Measurements from ENCODE around the gene SLC28A1. TPM values are rescaled to one million over a fixed set of nuclear protein-coding genes. Genes with fewer than 3 reads are reported as not detected.

Gene SLC28A1
- polyA plus RNA-seq, 1 of the 3 experiments (the other 2 are of a cell fraction): not detected

DNA sequence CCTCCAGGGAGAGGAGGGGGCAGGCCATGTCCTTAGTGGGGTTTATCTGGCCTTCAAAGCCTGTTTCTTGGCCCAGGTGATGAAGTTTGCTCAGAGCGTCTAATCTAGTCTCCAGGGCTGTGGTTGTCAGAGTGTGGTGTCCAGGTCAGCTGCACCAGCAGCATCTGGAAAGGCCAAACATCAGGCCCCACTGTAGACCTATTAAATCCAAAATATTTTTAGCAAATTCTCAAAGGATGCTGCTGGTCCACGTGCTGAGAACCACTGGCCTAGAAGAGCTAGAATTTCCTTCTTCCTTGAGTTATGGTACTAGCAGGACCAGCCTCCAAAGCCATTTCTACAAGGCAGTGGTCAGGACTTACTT, 28.9 kb downstream of the SLC28A1 start:
- Histone ChIP-seq H3K27ac (ENCODE audit: low read depth in 2 of 2, low read length in 1 of 2) (peak overlapping the region; percentile 75 to 95; a peak in 3 of 4 replicates), H3K9me3 (no peaks in the 10 kb centered on the region), H3K4me3 (ENCODE audit: low read depth in 2 of 2, low read length in 1 of 2) (no peak overlapping the region), H3K9ac (no peak overlapping the region), H3K9me2 (no peaks in the 10 kb centered on the region), H3K4me2 (peak overlapping the region; percentile 35; the same call in 1 of the 2 replicates), H3K4me1 (ENCODE audit: control insufficient read depth in 1 of 2, insufficient read depth in 2 of 2, low read depth in 1 of 2, low read length in 1 of 2) (peaks cover 38 to 46% of the 10 kb centered on the region in 2 experiments; a peak in 3 of 4 replicates), H4K20me1 (ENCODE audit: insufficient read depth) (no peaks in the 10 kb centered on the region), H3K79me2 (ENCODE audit: insufficient read depth) (no peaks in the 10 kb centered on the region), H3K36me3 (replicated peaks in 1 of 2; ENCODE audit: control insufficient read depth in 1 of 2, insufficient read depth in 2 of 2, low read length in 1 of 2) (no peaks in the 10 kb centered on the region), H2AFZ (ENCODE audit: low read depth) (no peak overlapping the region), H3F3A (replicated peaks; ENCODE audit: insufficient read depth) (peaks cover 22% of the 10 kb centered on the region), H3K27me3 (ENCODE audit: insufficient read depth) (no peaks in the 10 kb centered on the region)
- DNase-seq: no peak
- ChIA-PET CTCF (interaction anchor here (0.8 to 2.7 kb wide), 2 partner anchors 15 to 27 kb away, joined by 3 to 17 read pairs; no protein-coding TSS in a partner anchor), POLR2A (no interaction called here)
- 94% methylated on average over 2 of the region's 2 CpGs for WGBS (ENCODE audit: low lambda C conversion rate)
- TF ChIP-seq RAD21 (IDR thresholded peaks at IDR 0.05; ENCODE audit: low read length) (no peak), FOSL2 (IDR thresholded peaks at IDR 0.05; ENCODE audit: borderline replicate concordance, low read depth) (no peak)

DNA sequence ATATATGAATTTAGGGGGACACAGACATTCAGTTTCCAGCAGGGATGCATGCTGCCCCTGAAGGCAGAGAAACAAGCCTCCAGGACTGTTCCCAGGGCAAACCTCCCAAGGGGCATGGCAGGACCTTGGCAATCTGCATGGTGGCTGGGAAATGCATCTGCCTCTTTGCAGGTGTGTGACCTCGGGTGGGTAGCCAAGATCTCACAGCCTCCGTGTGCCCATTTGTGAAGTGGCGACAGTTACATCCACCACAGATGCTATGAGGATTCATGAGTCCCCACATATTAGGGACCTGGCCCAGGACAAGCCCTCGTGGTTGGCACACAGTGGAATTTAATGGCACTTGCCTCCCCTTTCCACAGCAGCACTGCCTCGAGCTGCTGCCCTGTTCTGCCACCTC, 29.9 kb downstream of the SLC28A1 start:
- ChIA-PET POLR2A (interaction anchor here (0.7 to 1.7 kb wide), 5 partner anchors 12 to 344 kb away, joined by 3 to 11 read pairs (median 3); partner anchors contain the start of gene SEC11A), CTCF (interaction anchor here (0.5 to 2.7 kb wide), 3 partner anchors 14 to 344 kb away, joined by 3 to 17 read pairs (median 4); no protein-coding TSS in a partner anchor)
- H3K4me1 ChIP-seq (ENCODE audit: control insufficient read depth in 1 of 2, insufficient read depth in 2 of 2, low read depth in 1 of 2, low read length in 1 of 2): peaks cover 38 to 46% of the 10 kb centered on the region in 2 experiments; a peak in 3 of 4 replicates
- H3K36me3 ChIP-seq (replicated peaks in 1 of 2; ENCODE audit: control insufficient read depth in 1 of 2, insufficient read depth in 2 of 2, low read length in 1 of 2): no peaks in the 10 kb centered on the region
- H3K27me3 ChIP-seq (ENCODE audit: insufficient read depth): no peaks in the 10 kb centered on the region
- TF ChIP-seq TAF1 (IDR thresholded peaks at IDR 0.05; ENCODE audit: borderline replicate concordance, low read depth, low read length) (no peak), YY1 (IDR thresholded peaks at IDR 0.05; ENCODE audit: low read depth) (no peak), EZH2phosphoT487 (IDR thresholded peaks at IDR 0.05; ENCODE audit: borderline replicate concordance, low read depth) (no peak), FOXM1 (IDR thresholded peaks at IDR 0.05; ENCODE audit: low read depth) (no peak), FOSL2 (IDR thresholded peaks at IDR 0.05; ENCODE audit: borderline replicate concordance, low read depth) (no peak), EP300 (IDR thresholded peaks at IDR 0.05; ENCODE audit: borderline replicate concordance in 1 of 2, low read depth in 1 of 2, low read length in 1 of 2) (no peak), NRF1 (IDR thresholded peaks at IDR 0.05; ENCODE audit: low read depth, low read length) (no peak), ELF1 (IDR thresholded peaks at IDR 0.05) (no peak), MEF2A (IDR thresholded peaks at IDR 0.05; ENCODE audit: borderline replicate concordance, low read depth) (no peak), RAD21 (IDR thresholded peaks at IDR 0.05; ENCODE audit: low read length) (no peak), SIN3A (IDR thresholded peaks at IDR 0.05; ENCODE audit: borderline replicate concordance, low read depth, low read length) (no peak)
- TF ChIP-seq, protein P1, sequence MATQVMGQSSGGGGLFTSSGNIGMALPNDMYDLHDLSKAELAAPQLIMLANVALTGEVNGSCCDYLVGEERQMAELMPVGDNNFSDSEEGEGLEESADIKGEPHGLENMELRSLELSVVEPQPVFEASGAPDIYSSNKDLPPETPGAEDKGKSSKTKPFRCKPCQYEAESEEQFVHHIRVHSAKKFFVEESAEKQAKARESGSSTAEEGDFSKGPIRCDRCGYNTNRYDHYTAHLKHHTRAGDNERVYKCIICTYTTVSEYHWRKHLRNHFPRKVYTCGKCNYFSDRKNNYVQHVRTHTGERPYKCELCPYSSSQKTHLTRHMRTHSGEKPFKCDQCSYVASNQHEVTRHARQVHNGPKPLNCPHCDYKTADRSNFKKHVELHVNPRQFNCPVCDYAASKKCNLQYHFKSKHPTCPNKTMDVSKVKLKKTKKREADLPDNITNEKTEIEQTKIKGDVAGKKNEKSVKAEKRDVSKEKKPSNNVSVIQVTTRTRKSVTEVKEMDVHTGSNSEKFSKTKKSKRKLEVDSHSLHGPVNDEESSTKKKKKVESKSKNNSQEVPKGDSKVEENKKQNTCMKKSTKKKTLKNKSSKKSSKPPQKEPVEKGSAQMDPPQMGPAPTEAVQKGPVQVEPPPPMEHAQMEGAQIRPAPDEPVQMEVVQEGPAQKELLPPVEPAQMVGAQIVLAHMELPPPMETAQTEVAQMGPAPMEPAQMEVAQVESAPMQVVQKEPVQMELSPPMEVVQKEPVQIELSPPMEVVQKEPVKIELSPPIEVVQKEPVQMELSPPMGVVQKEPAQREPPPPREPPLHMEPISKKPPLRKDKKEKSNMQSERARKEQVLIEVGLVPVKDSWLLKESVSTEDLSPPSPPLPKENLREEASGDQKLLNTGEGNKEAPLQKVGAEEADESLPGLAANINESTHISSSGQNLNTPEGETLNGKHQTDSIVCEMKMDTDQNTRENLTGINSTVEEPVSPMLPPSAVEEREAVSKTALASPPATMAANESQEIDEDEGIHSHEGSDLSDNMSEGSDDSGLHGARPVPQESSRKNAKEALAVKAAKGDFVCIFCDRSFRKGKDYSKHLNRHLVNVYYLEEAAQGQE (IDR thresholded peaks at IDR 0.05; ENCODE audit: low read depth, low read length): no peak
- no peaks in the 10 kb centered on the region for H4K20me1 ChIP-seq (ENCODE audit: insufficient read depth)
- H3K27ac ChIP-seq (ENCODE audit: low read depth in 2 of 2, low read length in 1 of 2): peak overlapping the region; percentile 71 to 89
- peak overlapping the region; percentile 57; the same call in 1 of the 2 replicates for H3K9ac ChIP-seq
- peaks cover 22% of the 10 kb centered on the region for H3F3A ChIP-seq (replicated peaks; ENCODE audit: insufficient read depth)
- no peaks in the 10 kb centered on the region for H3K79me2 ChIP-seq (ENCODE audit: insufficient read depth)
- H3K9me2 ChIP-seq: no peaks in the 10 kb centered on the region
- peak overlapping the region; percentile 35; the same call in 1 of the 2 replicates for H3K4me2 ChIP-seq
- no peaks in the 10 kb centered on the region for H3K9me3 ChIP-seq
- no CpG with 5 or more reads among the region's 5 CpGs for WGBS (ENCODE audit: low lambda C conversion rate)
- H2AFZ ChIP-seq (ENCODE audit: low read depth): peak overlapping the region; percentile 79
- H3K4me3 ChIP-seq (ENCODE audit: low read depth in 2 of 2, low read length in 1 of 2): no peak overlapping the region
- no peak for DNase-seq

All from SK-N-SH (cell line).